Measurements from ENCODE around the gene CPNE1.
"Not testable (repeated sequence)": the region's sequence is repeated elsewhere in the genome, so short reads cannot be mapped to it uniquely, and the experiment has no call there.

CPNE1 gene

DNA sequence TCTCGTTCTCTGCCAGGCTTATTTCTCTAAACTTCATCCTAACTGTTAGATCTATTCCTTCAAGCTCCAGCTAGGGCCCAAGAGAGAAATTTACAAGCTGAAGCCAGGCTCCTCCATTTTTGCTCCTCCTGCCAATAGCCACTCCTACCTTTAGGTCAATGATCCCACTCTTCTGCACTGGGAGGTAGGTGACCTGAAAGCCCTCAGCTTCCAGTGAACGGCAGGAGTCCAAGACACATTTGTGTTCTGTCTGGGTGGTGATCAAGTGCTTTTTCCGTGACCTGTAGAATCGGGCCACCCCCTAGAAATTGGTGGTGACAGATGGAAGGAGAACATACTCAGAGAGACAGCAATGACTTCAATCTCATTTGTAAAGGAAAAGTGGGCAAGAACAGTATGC is 25.6 kb upstream of the CPNE1 start:
- H3K27ac ChIP-seq = no peak overlapping the region
- TF ChIP-seq ZFX (IDR thresholded peaks at IDR 0.05; ENCODE audit: borderline replicate concordance) = no peak
- no peak for TF ChIP-seq CTCF (IDR thresholded peaks at IDR 0.05)

GRCh38 chr20:35686872-35687271 is 22.2 kb upstream of the CPNE1 start:
- H3K27ac ChIP-seq = not testable (repeated sequence)
- TF ChIP-seq CTCF (IDR thresholded peaks at IDR 0.05) = peak; percentile 28

DNA sequence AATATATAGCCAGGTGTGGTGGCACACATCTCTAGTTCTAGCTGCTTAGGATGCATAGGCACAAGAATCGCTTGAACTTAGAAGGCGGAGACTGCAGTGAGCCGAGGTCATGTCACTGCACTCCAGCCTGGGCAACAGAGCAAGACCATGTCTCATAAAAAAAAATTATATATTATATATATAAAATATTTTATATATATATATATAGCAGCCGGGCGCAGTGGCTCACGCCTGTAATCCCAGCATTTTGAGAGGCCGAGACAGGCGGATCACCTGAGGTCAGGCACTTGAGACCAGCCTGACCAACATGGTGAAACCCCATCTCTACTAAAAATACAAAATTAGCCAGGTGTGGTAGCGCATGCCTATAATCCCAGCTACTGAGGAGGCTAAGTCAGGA is 20.7 kb upstream of the CPNE1 start:
- H3K27ac ChIP-seq = not testable (repeated sequence)

- H3K27ac ChIP-seq = no peak overlapping the region
- no peak for TF ChIP-seq ZFX (IDR thresholded peaks at IDR 0.05; ENCODE audit: borderline replicate concordance)
- TF ChIP-seq CTCF (IDR thresholded peaks at IDR 0.05) = no peak
These were observed 17.3 kb upstream of the CPNE1 start for GRCh38 chr20:35681960-35682359.

DNA sequence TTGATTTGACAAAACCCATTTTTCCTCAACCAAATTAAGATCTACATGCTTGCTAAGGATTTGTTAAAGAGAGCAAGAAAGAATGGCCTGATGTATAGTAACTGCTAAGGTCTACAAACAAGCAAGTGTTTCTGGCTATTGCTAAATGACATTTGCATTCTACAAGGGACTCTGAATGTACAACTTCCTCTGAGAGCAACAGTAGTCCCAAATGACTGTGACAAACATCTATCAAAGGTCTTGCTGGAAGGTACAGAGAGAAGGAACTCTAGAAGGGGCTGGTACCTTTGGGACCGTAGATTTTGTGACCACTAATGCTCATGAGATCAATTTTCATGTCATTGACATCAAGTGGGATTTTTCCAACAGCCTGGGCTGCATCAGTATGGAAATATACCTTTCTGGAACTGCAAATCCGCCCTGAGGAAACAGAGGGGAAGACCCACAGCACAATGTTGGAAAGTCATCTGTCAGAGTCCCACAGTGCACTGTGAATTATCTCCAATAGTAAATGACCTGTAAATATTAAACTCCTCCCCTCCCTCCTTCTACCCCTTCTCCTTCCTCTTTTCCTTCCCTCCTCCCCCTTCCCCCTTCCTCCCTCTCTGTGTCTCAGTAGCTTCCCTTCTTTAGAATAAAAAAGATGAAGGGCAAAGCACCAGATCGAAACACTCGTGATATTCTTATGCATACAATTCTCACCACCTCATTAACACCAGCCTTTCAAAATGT is 15.9 kb upstream of the CPNE1 start:
- no peak for TF ChIP-seq ZFX (IDR thresholded peaks at IDR 0.05; ENCODE audit: borderline replicate concordance)
- no peak for TF ChIP-seq CTCF (IDR thresholded peaks at IDR 0.05)

DNA sequence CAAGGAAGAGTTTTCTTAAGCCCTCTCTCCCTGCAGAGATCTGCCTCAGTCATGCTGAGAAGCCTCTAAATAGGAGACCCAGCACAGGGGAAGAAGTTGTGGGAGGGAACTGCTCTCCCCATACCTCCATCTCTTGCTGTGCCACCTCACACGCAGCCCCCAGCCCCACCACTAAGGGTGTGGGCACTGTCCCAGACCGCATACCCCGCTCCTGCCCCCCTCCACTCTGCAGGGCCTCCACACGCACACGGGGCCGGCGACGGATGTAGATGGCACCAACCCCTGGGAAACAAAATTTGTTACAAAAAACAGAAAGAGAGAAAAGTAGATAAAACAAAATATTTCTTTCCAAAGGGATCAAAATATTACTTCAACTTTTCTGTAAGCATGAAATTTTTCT is 10.2 kb upstream of the CPNE1 start:
- no peak overlapping the region for H3K27ac ChIP-seq
- TF ChIP-seq ZFX (IDR thresholded peaks at IDR 0.05; ENCODE audit: borderline replicate concordance) = no peak
- TF ChIP-seq CTCF (IDR thresholded peaks at IDR 0.05) = no peak

More for the DNA sequence above, 15.9 kb upstream of the CPNE1 start:
- no peak overlapping the region for H3K27ac ChIP-seq

GRCh38 chr20:35673884-35674283 is 9.2 kb upstream of the CPNE1 start:
- H3K27ac ChIP-seq = no peak overlapping the region
- no peak for TF ChIP-seq CTCF (IDR thresholded peaks at IDR 0.05)
- no peak for TF ChIP-seq ZFX (IDR thresholded peaks at IDR 0.05; ENCODE audit: borderline replicate concordance)

DNA sequence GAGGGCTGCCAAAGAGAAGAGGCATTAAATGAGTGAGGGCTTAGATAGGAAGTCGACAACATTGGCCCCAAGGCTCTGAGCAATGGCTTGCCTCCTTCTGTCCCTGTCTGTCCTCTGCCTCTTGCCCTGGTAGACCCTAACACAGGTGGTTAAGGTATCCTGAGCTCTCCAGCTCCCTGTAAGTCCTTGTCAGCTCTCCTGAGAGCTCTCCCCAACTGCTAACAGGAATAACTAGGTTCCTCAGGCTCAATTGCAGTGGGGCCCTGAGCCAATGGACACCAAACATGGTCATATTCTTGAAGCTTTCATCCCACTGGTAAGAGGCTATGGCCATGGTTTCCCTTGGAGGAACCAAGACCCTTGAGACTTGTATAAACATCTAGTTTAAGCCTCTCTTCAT is 5.0 kb upstream of the CPNE1 start:
- TF ChIP-seq ZFX (IDR thresholded peaks at IDR 0.05; ENCODE audit: borderline replicate concordance) (no peak), CTCF (IDR thresholded peaks at IDR 0.05) (no peak)

More for the DNA sequence above, 5.0 kb upstream of the CPNE1 start:
- H3K27ac ChIP-seq = no peak overlapping the region
